HepG2 (cell line): Measurements from ENCODE around the gene AQP7. TPM values are rescaled to one million over a fixed set of nuclear protein-coding genes. Genes with fewer than 3 reads are reported as not detected.

Experiments
- ATF7-NPFF ChIP-seq: sonication (generic); formaldehyde crosslinking; IDR thresholded peaks from 2 replicates; pipeline ENCODE4 v1.8.1; 2023; ENCODE audit warnings: mild to moderate bottlenecking, low read depth, missing genetic modification reagents, moderate library complexity
- CENPT ChIP-seq: sonication (generic); formaldehyde crosslinking; IDR thresholded peaks from 2 replicates; pipeline ENCODE4 v1.8.0; 2022; ENCODE audit warnings: low read depth, mild to moderate bottlenecking, moderate library complexity, missing genetic modification reagents
- GABPB1 ChIP-seq: IDR thresholded peaks from 2 replicates; pipeline ENCODE4 v1.6.1; 2016; ENCODE audit warnings: mild to moderate bottlenecking, missing genetic modification reagents, moderate library complexity, missing compliant biosample characterization
- MEF2D ChIP-seq: sonication (generic); formaldehyde crosslinking; IDR thresholded peaks from 2 replicates; pipeline ENCODE4 v1.5.1; 2020; ENCODE audit warnings: mild to moderate bottlenecking, missing genetic modification reagents
- NCOR1 ChIP-seq: fragments of 200-600 bp; sonication (generic); IDR thresholded peaks from 2 replicates; pipeline ENCODE4 v1.7.0; 2017; ENCODE audit warnings: antibody characterized with exemption, low read length, borderline replicate concordance
- SAP130 ChIP-seq: IDR thresholded peaks from 2 replicates; pipeline ENCODE4 v1.6.1; 2016; ENCODE audit warnings: low read depth
- SNAI1 ChIP-seq: sonication (generic); formaldehyde crosslinking; IDR thresholded peaks from 2 replicates; pipeline ENCODE4 v1.5.0; 2020; ENCODE audit warnings: mild to moderate bottlenecking, missing genetic modification reagents, borderline replicate concordance
- SOX13 ChIP-seq, 3 experiments: fragments of 450-650 bp in 1 of 3; sonication (generic) in 1 of 3; formaldehyde crosslinking in 1 of 3; IDR thresholded peaks in 2 of 3; conservative IDR thresholded peaks in 1 of 3; 2 replicates each; pipeline versions ENCODE4 v1.5.0 to v1.6.1; 2016 to 2020; ENCODE audit warnings: antibody characterized with exemption in 1 of 3, mild to moderate bottlenecking in 1 of 3, missing compliant biosample characterization in 1 of 3, missing genetic modification reagents in 1 of 3, moderate library complexity in 1 of 3
- TARDBP ChIP-seq: sonication (generic); formaldehyde crosslinking; IDR thresholded peaks from 2 replicates; pipeline ENCODE4 v1.8.0; 2022; ENCODE audit warnings: mild to moderate bottlenecking, missing genetic modification reagents
- TGIF2 ChIP-seq: IDR thresholded peaks from 2 replicates; pipeline ENCODE4 v1.6.1; 2016; ENCODE audit warnings: control low read depth, missing compliant biosample characterization
- ZFP1 ChIP-seq: IDR thresholded peaks from 2 replicates; pipeline ENCODE4 v1.6.1; 2016
- ZNF3 ChIP-seq: IDR thresholded peaks from 2 replicates; pipeline ENCODE4 v1.7.0; 2017; ENCODE audit warnings: inconsistent platforms
- ZNF547 ChIP-seq: sonication (generic); formaldehyde crosslinking; IDR thresholded peaks from 2 replicates; pipeline ENCODE4 v1.5.1; 2020; ENCODE audit warnings: mild to moderate bottlenecking, missing genetic modification reagents
- ZNF550 ChIP-seq: sonication (generic); formaldehyde crosslinking; IDR thresholded peaks from 2 replicates; pipeline ENCODE4 v1.4.0; 2020; ENCODE audit warnings: mild to moderate bottlenecking, missing genetic modification reagents, borderline replicate concordance
- ZNF724P ChIP-seq: sonication (generic); formaldehyde crosslinking; IDR thresholded peaks from 2 replicates; pipeline ENCODE4 v1.8.0; 2022; ENCODE audit warnings: missing genetic modification reagents, borderline replicate concordance
- ZSCAN9 ChIP-seq: IDR thresholded peaks from 2 replicates; pipeline ENCODE4 v1.6.1; 2016; ENCODE audit warnings: borderline replicate concordance
- polyA plus RNA-seq, 8 experiments: library from polyadenylated mRNA; depleted of rRNA in 3 of 8; stranded (reverse) in 7 of 8; unstranded in 1 of 8; fragments of >200 nt; fragmentation: Illumina TruSeq in 4 of 8; extraction: Trizol in 4 of 8; gene quantifications; 2 replicates each; pipeline versions ENCODE4 v1.2.1 to v1.2.3, GENCODE V29; 2011 to 2016; ENCODE audit warnings: low read depth in 4 of 8, missing spikeins in 1 of 8, mixed read lengths in 1 of 8; ENCODE audit not compliant: insufficient read depth in 1 of 8
- total RNA-seq, 5 experiments: library from RNA; depleted of rRNA; stranded (reverse); fragments of >200 nt; fragmentation: Illumina TruSeq; extraction: Trizol; gene quantifications; 2 replicates each; pipeline ENCODE4 v1.2.3, GENCODE V29; 2016; ENCODE audit warnings: low read depth in 1 of 5
- TF ChIP-seq, protein P1 (sequence below): sonication (generic); formaldehyde crosslinking; conservative IDR thresholded peaks from 2 replicates; pipeline ENCODE4 v1.4.0; 2020; ENCODE audit warnings: missing genetic modification reagents
- TF ChIP-seq, protein P2 (sequence below): sonication (generic); formaldehyde crosslinking; IDR thresholded peaks from 2 replicates; pipeline ENCODE4 v1.5.0; 2020; ENCODE audit warnings: missing genetic modification reagents
- TF ChIP-seq, protein P3 (sequence below): sonication (generic); formaldehyde crosslinking; IDR thresholded peaks from 2 replicates; pipeline ENCODE4 v1.4.0; 2020; ENCODE audit warnings: mild to moderate bottlenecking, missing genetic modification reagents, borderline replicate concordance
- TF ChIP-seq, protein P4 (sequence below): sonication (generic); formaldehyde crosslinking; IDR thresholded peaks from 2 replicates; pipeline ENCODE4 v1.4.0; 2020; ENCODE audit warnings: mild to moderate bottlenecking, missing genetic modification reagents
- TF ChIP-seq, protein P5 (sequence below): IDR thresholded peaks from 2 replicates; pipeline ENCODE4 v1.6.1; 2016; ENCODE audit warnings: missing genetic modification reagents, missing compliant biosample characterization

The AQP7 gene
- total and polyA plus RNA-seq, 2 of the 13 experiments (the other 11 are each of a cell fraction or from before 2014, with no cell fraction given) = 1.9 to 2.1 TPM

DNA sequence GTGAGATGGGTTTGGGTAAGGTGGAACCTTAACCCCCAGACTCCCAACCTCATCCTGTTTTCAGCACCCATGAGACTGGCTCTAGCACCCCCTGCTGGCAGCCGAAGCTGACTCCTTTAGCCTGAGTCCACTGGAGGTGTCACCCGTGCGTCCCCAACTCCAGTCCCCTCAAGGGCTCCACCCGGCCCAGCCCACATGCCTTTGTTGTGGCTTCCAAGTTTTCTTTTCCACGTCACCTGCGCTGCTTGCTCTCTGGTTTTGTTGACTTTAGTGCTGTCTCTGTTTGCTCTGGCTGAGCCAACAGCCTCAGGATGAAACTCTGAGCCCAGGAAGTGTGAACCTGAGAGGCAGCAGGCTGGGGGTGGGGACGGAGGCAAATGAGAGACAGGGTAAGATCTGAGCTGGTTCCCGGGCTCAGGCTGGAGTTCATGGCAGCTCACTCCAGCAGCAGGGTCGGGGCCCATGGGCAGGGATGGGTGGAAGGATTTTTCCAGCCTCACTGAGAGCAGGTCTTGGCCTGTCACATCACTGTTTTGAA, 13.2 kb upstream of the AQP7 start (continued):
- TF ChIP-seq, protein P1, sequence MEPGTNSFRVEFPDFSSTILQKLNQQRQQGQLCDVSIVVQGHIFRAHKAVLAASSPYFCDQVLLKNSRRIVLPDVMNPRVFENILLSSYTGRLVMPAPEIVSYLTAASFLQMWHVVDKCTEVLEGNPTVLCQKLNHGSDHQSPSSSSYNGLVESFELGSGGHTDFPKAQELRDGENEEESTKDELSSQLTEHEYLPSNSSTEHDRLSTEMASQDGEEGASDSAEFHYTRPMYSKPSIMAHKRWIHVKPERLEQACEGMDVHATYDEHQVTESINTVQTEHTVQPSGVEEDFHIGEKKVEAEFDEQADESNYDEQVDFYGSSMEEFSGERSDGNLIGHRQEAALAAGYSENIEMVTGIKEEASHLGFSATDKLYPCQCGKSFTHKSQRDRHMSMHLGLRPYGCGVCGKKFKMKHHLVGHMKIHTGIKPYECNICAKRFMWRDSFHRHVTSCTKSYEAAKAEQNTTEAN (CRISPR knock-in tag) = peak; percentile 91
- TF ChIP-seq ZSCAN9 (peak; percentile 91), GABPB1 (CRISPR knock-in tag) (peak; percentile 68), TGIF2 (peak; percentile 87; the same call in 1 of the 2 replicates), SOX13 (IDR thresholded peaks at IDR 0.05) (peak; percentile 99), SOX13 (CRISPR knock-in tag; conservative IDR thresholded peaks at IDR 0.05 in 1 of 2, IDR thresholded peaks at IDR 0.05 in 1 of 2) (peak in 1 of 2 experiments; percentile 100; a peak in 2 of 4 replicates), ZNF550 (CRISPR knock-in tag) (no peak), SNAI1 (CRISPR knock-in tag) (no peak), ATF7-NPFF (CRISPR knock-in tag) (peak; percentile 91), CENPT (CRISPR knock-in tag) (peak; percentile 77; the same call in 1 of the 2 replicates), ZFP1 (CRISPR knock-in tag) (peak; percentile 91), TARDBP (peak; percentile 99), NCOR1 (peak; percentile 75; the same call in 1 of the 2 replicates), ZNF724P (CRISPR knock-in tag) (0 out of 2 replicates have a peak, but pooled peaks have one; percentile 36), ZNF547 (CRISPR knock-in tag) (peak; percentile 78; the same call in 1 of the 2 replicates), ZNF3 (peak; percentile 91), MEF2D (CRISPR knock-in tag) (peak; percentile 97), SAP130 (CRISPR knock-in tag) (peak; percentile 96)
- TF ChIP-seq, protein P2, sequence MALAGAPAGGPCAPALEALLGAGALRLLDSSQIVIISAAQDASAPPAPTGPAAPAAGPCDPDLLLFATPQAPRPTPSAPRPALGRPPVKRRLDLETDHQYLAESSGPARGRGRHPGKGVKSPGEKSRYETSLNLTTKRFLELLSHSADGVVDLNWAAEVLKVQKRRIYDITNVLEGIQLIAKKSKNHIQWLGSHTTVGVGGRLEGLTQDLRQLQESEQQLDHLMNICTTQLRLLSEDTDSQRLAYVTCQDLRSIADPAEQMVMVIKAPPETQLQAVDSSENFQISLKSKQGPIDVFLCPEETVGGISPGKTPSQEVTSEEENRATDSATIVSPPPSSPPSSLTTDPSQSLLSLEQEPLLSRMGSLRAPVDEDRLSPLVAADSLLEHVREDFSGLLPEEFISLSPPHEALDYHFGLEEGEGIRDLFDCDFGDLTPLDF = peak; percentile 42; the same call in 1 of the 2 replicates
- TF ChIP-seq, protein P3, sequence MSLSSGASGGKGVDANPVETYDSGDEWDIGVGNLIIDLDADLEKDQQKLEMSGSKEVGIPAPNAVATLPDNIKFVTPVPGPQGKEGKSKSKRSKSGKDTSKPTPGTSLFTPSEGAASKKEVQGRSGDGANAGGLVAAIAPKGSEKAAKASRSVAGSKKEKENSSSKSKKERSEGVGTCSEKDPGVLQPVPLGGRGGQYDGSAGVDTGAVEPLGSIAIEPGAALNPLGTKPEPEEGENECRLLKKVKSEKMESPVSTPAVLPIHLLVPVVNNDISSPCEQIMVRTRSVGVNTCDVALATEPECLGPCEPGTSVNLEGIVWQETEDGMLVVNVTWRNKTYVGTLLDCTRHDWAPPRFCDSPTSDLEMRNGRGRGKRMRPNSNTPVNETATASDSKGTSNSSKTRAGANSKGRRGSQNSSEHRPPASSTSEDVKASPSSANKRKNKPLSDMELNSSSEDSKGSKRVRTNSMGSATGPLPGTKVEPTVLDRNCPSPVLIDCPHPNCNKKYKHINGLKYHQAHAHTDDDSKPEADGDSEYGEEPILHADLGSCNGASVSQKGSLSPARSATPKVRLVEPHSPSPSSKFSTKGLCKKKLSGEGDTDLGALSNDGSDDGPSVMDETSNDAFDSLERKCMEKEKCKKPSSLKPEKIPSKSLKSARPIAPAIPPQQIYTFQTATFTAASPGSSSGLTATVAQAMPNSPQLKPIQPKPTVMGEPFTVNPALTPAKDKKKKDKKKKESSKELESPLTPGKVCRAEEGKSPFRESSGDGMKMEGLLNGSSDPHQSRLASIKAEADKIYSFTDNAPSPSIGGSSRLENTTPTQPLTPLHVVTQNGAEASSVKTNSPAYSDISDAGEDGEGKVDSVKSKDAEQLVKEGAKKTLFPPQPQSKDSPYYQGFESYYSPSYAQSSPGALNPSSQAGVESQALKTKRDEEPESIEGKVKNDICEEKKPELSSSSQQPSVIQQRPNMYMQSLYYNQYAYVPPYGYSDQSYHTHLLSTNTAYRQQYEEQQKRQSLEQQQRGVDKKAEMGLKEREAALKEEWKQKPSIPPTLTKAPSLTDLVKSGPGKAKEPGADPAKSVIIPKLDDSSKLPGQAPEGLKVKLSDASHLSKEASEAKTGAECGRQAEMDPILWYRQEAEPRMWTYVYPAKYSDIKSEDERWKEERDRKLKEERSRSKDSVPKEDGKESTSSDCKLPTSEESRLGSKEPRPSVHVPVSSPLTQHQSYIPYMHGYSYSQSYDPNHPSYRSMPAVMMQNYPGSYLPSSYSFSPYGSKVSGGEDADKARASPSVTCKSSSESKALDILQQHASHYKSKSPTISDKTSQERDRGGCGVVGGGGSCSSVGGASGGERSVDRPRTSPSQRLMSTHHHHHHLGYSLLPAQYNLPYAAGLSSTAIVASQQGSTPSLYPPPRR = peak; percentile 100
- TF ChIP-seq, protein P4, sequence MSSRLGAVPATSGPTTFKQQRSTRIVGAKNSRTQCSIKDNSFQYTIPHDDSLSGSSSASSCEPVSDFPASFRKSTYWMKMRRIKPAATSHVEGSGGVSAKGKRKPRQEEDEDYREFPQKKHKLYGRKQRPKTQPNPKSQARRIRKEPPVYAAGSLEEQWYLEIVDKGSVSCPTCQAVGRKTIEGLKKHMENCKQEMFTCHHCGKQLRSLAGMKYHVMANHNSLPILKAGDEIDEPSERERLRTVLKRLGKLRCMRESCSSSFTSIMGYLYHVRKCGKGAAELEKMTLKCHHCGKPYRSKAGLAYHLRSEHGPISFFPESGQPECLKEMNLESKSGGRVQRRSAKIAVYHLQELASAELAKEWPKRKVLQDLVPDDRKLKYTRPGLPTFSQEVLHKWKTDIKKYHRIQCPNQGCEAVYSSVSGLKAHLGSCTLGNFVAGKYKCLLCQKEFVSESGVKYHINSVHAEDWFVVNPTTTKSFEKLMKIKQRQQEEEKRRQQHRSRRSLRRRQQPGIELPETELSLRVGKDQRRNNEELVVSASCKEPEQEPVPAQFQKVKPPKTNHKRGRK = no peak
- TF ChIP-seq, protein P5, sequence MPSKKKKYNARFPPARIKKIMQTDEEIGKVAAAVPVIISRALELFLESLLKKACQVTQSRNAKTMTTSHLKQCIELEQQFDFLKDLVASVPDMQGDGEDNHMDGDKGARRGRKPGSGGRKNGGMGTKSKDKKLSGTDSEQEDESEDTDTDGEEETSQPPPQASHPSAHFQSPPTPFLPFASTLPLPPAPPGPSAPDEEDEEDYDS = no peak; the same call in 1 of the 2 replicates
